DOHH2 (cell line): ENCODE data around the gene INHBC.

Experiments
- H3F3A ChIP-seq: fragments of 200-600 bp; sonication (generic), shearing (Covaris generic); 2 replicates; pipeline ENCODE4 v1.6.0; 2016; ENCODE audit warnings: antibody characterized with exemption, mild to moderate bottlenecking; ENCODE audit not compliant: control insufficient read depth, insufficient read depth
- H3K27ac ChIP-seq: fragments of 200-600 bp; sonication (generic); 2 replicates; pipeline ENCODE4 v1.5.1; 2014; ENCODE audit warnings: low read depth, mild to moderate bottlenecking, low read length, moderate library complexity
- H3K27me3 ChIP-seq: fragments of 200-600 bp; sonication (generic); 2 replicates; pipeline ENCODE4 v1.6.1; 2014; ENCODE audit warnings: mild to moderate bottlenecking, low read length, mixed read lengths; ENCODE audit not compliant: control insufficient read depth
- H3K36me3 ChIP-seq: fragments of 200-600 bp; sonication (generic); 2 replicates; pipeline ENCODE4 v1.6.1; 2014; ENCODE audit warnings: mild to moderate bottlenecking, low read length, moderate library complexity, mixed read lengths; ENCODE audit not compliant: control insufficient read depth
- H3K4me1 ChIP-seq: fragments of 200-600 bp; sonication (generic); 2 replicates; pipeline ENCODE4 v1.6.1; 2014; ENCODE audit warnings: mild to moderate bottlenecking, low read length, mixed read lengths; ENCODE audit not compliant: control insufficient read depth
- H3K4me2 ChIP-seq: fragments of 200-600 bp; sonication (generic); 2 replicates; pipeline ENCODE4 v1.6.0; 2014; ENCODE audit warnings: mild to moderate bottlenecking, low read length, moderate library complexity
- H3K4me3 ChIP-seq: fragments of 200-600 bp; sonication (generic); 2 replicates; pipeline ENCODE4 v1.5.1; 2014; ENCODE audit warnings: mild to moderate bottlenecking, low read length, mixed read lengths
- H3K79me2 ChIP-seq: fragments of 200-600 bp; sonication (generic); 2 replicates; pipeline ENCODE4 v1.6.1; 2014; ENCODE audit warnings: mild to moderate bottlenecking, low read length, mixed read lengths; ENCODE audit not compliant: control insufficient read depth
- H3K9me2 ChIP-seq: fragments of 200-600 bp; sonication (generic); replicated peaks from 2 replicates; pipeline ENCODE4 v1.6.1; 2014; ENCODE audit warnings: mild to moderate bottlenecking, low read length, mixed read lengths; ENCODE audit not compliant: control insufficient read depth
- H3K9me3 ChIP-seq: fragments of 200-600 bp; sonication (generic); 2 replicates; pipeline ENCODE4 v1.6.1; 2014; ENCODE audit warnings: antibody characterized with exemption, low read length, mixed read lengths; ENCODE audit not compliant: control insufficient read depth, insufficient read depth
- H4K20me1 ChIP-seq: fragments of 200-600 bp; sonication (generic); 2 replicates; pipeline ENCODE4 v1.6.0; 2014; ENCODE audit warnings: low read depth, mild to moderate bottlenecking, antibody characterized with exemption, low read length, moderate library complexity; ENCODE audit not compliant: control insufficient read depth, insufficient read depth
- EZH2phosphoT487 ChIP-seq: fragments of 200-600 bp; sonication (generic); IDR thresholded peaks from 2 replicates; pipeline ENCODE4 v1.6.1; 2017; ENCODE audit warnings: borderline replicate concordance, mild to moderate bottlenecking, antibody characterized with exemption, low read length, moderate library complexity, mixed read lengths
- TF ChIP-seq, protein P1 (sequence below): fragments of 200-600 bp; sonication (generic); IDR thresholded peaks from one replicate; pipeline ENCODE4 v1.5.1; 2014; ENCODE audit warnings: antibody characterized with exemption, mild to moderate bottlenecking, low read depth, low read length; ENCODE audit not compliant: poor library complexity, severe bottlenecking

The INHBC gene

DNA sequence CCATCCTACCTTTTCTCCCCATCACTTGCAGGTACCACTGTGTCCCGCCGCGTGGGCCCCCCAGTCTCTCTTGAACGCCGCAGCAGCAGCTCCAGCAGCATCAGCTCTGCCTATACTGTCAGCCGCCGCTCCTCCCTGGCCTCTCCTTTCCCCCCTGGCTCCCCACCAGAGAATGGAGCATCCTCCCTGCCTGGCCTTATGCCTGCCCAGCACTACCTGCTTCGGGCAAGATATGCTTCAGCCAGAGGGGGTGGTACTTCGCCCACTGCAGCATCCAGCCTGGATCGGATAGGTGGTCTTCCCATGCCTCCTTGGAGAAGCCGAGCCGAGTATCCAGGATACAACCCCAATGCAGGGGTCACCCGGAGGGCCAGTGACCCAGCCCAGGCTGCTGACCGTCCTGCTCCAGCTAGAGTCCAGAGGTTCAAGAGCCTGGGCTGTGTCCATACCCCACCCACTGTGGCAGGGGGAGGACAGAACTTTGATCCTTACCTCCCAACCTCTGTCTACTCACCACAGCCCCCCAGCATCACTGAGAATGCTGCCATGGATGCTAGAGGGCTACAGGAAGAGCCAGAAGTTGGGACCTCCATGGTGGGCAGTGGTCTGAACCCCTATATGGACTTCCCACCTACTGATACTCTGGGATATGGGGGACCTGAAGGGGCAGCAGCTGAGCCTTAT, 35.8 kb downstream of the INHBC start:
- Histone ChIP-seq H3K4me2 (no peak overlapping the region), H3K36me3 (peaks cover 47% of the 10 kb centered on the region; the same call in 1 of the 2 replicates), H3K79me2 (no peaks in the 10 kb centered on the region), H3K27me3 (no peaks in the 10 kb centered on the region), H3K4me1 (peaks cover 16% of the 10 kb centered on the region), H3K27ac (no peak overlapping the region), H3K9me2 (no peaks in the 10 kb centered on the region), H3F3A (0 out of 2 replicates have a peak, but pooled peaks cover 3% of the 10 kb centered on the region), H3K4me3 (no peak overlapping the region), H4K20me1 (no peaks in the 10 kb centered on the region), H3K9me3 (no peaks in the 10 kb centered on the region)
- TF ChIP-seq, protein P1, sequence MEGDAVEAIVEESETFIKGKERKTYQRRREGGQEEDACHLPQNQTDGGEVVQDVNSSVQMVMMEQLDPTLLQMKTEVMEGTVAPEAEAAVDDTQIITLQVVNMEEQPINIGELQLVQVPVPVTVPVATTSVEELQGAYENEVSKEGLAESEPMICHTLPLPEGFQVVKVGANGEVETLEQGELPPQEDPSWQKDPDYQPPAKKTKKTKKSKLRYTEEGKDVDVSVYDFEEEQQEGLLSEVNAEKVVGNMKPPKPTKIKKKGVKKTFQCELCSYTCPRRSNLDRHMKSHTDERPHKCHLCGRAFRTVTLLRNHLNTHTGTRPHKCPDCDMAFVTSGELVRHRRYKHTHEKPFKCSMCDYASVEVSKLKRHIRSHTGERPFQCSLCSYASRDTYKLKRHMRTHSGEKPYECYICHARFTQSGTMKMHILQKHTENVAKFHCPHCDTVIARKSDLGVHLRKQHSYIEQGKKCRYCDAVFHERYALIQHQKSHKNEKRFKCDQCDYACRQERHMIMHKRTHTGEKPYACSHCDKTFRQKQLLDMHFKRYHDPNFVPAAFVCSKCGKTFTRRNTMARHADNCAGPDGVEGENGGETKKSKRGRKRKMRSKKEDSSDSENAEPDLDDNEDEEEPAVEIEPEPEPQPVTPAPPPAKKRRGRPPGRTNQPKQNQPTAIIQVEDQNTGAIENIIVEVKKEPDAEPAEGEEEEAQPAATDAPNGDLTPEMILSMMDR = no peak
- TF ChIP-seq EZH2phosphoT487 = no peak

DNA sequence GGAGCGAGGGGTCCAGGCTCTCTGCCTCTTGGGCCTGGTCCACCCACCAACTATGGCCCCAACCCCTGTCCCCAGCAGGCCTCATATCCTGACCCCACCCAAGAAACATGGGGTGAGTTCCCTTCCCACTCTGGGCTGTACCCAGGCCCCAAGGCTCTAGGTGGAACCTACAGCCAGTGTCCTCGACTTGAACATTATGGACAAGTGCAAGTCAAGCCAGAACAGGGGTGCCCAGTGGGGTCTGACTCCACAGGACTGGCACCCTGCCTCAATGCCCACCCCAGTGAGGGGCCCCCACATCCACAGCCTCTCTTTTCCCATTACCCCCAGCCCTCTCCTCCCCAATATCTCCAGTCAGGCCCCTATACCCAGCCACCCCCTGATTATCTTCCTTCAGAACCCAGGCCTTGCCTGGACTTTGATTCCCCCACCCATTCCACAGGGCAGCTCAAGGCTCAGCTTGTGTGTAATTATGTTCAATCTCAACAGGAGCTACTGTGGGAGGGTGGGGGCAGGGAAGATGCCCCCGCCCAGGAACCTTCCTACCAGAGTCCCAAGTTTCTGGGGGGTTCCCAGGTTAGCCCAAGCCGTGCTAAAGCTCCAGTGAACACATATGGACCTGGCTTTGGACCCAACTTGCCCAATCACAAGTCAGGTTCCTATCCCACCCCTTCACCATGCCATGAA, 36.5 kb downstream of the INHBC start:
- Histone ChIP-seq H3K4me3 (no peak overlapping the region), H3K27ac (no peak overlapping the region), H3K36me3 (peaks cover 47% of the 10 kb centered on the region; the same call in 1 of the 2 replicates), H3K27me3 (no peaks in the 10 kb centered on the region), H3F3A (0 out of 2 replicates have a peak, but pooled peaks cover 3% of the 10 kb centered on the region), H3K9me3 (no peaks in the 10 kb centered on the region), H3K79me2 (peaks cover 5% of the 10 kb centered on the region), H3K4me1 (peaks cover 19% of the 10 kb centered on the region), H4K20me1 (no peaks in the 10 kb centered on the region), H3K4me2 (no peak overlapping the region), H3K9me2 (no peaks in the 10 kb centered on the region)
- TF ChIP-seq, protein P1 = no peak
- TF ChIP-seq EZH2phosphoT487 = no peak

DNA sequence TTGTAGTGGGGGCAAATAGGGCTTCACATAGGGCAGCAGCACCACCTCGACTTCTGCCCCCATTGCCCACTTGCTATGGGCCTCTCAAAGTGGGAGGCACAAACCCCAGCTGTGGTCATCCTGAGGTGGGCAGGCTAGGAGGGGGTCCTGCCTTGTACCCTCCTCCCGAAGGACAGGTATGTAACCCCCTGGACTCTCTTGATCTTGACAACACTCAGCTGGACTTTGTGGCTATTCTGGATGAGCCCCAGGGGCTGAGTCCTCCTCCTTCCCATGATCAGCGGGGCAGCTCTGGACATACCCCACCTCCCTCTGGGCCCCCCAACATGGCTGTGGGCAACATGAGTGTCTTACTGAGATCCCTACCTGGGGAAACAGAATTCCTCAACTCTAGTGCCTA, 37.1 kb downstream of the INHBC start:
- Histone ChIP-seq H3K27me3 (no peaks in the 10 kb centered on the region), H3K4me3 (no peak overlapping the region), H3K4me1 (peaks cover 25% of the 10 kb centered on the region), H3K9me3 (no peaks in the 10 kb centered on the region), H3K9me2 (no peaks in the 10 kb centered on the region), H3F3A (0 out of 2 replicates have a peak, but pooled peaks cover 3% of the 10 kb centered on the region), H3K36me3 (peaks cover 51% of the 10 kb centered on the region; the same call in 1 of the 2 replicates), H3K4me2 (no peak overlapping the region), H4K20me1 (no peaks in the 10 kb centered on the region), H3K27ac (no peak overlapping the region), H3K79me2 (peaks cover 10% of the 10 kb centered on the region)
- TF ChIP-seq, protein P1 = no peak
- no peak for TF ChIP-seq EZH2phosphoT487
